Non-pigmented ciliary epithelial cell (primary cell): ENCODE measurements around the gene IL17A.
"Not testable (repeated sequence)": the region's sequence is repeated elsewhere in the genome, so short reads cannot be mapped to it uniquely, and the experiment has no call there.

Source experiments
- DNase-seq: peaks from one replicate; pipeline ENCODE4 v3.0.0-alpha.2; 2010; ENCODE audit warnings: low read depth

Gene IL17A

DNA sequence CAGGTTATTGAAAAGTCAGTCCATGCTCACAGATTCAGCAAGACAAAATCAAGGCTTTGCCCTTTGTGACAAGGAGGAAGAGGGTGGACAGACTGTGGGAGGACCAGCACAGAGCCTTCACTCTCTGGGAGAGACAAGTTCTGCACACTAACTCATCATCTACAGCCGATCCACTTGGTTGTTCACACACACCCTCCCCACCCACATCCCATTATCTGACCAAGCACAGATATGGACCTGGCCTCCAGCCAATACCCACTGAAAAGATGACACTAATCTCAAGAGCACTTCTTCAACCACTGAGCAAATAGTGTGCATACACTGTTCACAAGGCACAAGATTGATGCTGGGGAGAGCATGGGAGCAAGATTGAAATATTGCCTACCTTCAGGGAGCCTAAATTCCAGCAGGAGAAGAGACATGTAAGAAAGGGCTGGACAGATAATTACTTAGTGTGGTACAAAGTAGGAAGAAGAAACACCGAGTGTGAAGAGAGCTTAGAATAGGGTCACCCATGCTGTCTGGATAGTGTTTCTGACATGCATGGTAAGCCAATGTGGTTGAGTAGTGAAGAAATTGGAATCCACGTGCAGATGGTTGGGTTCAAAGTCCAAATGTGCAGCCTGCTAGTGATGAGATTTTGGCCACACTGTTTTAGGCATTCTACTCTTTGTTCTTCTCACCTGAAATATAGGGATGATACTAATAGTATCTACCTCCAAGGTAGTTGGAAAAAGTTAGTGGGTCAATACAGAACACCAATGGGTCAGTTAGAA is 21.7 kb upstream of the IL17A start:
- no peak for DNase-seq

DNA sequence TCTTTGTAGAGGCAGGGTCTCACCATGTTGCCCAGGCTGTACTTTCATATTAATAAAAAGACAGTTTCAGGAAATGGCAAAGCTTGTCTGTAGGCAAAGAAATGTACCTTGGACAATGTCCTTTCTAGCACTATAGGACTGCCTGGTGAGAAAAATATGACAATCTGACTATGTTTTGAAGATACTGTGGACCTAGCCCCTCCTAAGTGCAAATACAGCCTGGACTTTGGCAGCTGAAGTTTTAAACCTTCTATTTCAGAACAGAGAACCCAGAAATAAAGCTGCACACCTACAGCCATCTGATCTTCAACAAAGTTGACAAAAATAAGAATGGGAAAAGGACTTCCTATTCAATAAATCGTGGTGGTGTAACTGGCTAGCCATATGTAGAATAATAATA is 18.9 kb upstream of the IL17A start:
- no peak for DNase-seq

DNA sequence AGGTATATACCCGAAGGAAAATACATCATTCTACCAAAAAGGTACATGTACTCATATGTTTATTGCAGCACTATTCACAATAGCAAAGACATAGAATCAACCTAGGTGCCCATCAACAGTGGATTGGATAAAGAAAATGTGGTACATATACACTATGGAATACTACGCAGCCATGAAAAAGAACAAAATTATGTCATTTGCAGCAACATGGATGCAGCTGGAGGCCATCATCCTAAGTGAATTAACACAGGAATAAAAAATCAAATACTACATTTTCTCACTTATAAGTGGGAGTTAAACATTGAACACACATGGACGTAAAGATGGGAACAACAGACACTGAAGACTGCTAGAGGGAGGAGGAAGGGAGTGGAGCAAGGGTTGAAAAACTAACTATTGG is 17.8 kb upstream of the IL17A start:
- DNase-seq, result not testable (repeated sequence)

DNA sequence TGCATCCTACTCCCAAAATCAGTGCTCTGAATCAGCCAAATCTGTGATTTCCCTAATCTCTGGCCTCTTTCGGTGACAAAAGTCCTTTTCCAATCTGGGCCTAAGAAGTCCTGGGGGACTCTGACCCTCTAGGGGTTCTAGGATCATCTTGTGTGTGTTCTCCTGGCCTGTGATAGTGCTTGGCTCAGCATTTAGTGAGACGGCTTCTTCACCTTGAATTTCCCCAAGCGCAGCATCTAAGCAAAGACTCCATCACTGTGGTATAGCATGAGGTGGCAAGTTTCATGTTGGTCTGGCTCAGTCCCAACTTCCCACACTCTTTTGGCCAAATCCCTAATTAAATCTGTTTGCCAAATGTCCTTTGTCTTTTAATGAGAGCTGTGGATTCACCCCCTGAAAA is 12.1 kb upstream of the IL17A start:
- no peak for DNase-seq

DNA sequence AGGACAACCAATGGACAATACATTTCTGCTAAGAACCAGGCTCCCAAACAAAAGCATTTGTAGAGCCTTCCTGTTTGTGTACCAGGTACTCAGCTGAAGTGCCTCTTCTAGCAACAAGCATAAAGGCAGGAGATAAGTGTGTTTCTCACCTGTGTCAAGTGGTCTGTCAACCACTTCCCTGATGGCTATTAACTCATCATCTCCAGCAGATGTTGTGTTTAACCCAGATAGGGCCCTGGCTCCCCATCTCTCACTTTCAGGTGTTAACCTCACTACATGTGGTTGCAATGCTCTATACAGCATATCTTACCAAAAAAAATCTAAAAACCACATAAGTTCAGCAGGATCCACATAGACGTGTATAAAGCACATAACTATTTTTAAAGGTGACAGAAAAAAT is 9.6 kb upstream of the IL17A start:
- DNase-seq, result no peak

DNA sequence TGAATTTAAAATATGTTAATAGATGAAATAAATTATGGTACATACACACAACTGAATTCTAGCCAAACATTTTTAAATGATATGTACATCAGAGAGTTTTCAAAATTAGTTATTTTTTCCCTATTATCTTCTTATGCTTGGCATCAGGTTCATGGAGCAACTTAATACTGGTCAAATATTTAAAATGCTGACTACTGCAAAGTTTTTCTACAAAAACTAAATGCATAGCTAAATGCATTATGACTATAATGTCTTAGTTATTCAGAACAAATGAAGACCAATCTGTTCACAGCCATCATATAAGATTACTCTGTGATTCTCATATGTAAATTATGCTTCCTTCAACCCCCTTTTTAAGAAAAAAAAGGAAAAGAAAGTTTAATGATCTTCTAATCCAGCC is 8.2 kb upstream of the IL17A start:
- DNase-seq, result no peak

DNA sequence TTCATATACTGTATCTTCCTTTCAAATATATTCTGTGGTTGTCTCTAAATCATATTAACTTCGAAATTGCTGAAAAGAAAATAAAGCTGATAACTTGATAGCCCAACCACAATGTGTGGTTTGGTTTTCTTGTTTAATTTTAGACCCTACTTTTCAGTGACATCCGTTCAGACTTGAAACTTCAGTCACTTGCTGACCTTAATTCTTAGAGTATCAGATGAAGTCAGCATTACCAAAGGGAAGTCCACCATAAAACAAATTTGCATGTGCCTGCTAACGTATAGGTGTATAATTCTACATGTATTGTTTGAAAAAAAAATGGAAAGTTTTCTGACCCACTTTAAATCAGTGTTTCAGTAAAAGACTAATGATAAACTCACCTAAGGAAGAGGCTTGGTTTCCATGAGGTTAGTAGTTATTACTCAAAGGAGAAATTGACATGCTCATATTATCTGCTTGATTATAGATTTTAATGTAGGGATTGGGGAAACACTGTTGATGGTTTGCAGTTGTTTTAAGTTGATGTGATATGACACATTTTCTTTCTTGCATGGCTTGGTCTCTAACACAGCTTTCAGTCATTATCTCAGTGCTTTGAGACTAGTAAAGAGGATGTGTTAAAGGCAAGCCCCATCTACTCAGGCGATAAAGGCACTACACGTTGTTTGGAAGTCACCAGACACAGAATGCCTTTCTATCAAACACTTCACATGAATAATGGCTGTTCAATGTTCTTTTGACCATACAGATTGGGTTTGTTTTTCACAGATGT is 5.2 kb upstream of the IL17A start:
- DNase-seq, result no peak

DNA sequence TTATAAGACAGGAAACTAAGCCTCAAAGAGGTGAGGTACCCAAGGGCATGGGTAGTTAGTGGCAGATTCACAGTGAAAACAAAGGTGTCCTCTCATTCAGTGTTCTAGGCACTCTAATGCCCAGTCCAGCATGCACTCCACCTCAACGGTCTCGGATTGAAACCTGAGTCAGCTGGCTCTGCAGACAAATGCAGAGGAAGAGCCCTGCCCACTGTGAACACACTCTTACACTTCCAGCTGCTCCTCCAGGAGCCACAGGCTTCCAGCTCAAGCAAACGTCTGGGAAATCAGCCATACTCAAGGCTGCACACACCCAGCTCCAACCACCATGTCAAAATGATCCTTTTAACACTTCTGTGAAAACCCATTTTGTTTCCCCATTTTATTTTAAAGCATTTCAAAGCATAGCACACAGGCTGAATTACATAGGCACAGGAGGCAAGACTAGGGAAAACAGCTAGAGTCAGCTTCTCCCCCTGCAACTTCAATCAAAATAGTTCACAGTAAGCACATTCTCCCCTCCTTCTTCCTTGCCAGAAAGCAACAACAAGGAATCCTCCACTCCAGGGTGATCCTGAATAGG is 3.0 kb upstream of the IL17A start:
- DNase-seq, result no peak

DNA sequence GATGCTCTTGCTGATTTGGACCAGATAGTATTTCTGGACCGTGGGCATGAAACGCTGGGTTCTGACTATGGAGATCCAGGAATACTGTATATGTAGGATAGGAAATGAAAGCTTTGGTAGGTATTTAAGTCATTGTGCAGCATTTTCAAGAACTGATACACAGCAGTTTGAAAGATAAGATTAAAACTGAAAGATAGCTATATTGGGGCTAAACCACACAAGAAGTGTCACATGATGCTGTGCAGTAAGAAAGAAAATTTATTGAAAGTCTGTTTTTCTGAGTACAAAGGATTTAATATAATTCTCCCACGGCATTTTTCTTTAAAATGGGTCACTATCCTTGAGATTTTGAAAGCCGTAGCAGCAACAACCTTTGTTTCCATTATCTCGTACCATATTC is 305 bp downstream of the IL17A start:
- DNase-seq, result no peak

DNA sequence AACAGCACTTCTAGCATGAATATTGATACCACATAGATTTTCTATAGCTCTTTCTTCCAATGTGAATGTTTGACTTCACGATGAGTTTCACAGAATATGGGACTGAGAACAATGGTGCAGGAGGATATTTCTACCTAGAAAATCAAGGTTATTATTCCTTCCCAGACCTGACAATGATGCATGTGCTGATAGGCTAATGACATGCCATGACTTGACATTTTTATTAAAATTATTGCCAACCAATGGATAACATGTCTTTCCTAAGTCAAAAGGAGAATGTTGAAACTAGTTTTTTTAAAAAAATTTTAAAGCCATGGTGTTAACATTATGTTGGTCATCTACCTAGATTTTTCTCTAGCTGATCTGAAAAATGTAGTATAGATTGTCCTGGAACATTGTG is 923 bp downstream of the IL17A start:
- no peak for DNase-seq

DNA sequence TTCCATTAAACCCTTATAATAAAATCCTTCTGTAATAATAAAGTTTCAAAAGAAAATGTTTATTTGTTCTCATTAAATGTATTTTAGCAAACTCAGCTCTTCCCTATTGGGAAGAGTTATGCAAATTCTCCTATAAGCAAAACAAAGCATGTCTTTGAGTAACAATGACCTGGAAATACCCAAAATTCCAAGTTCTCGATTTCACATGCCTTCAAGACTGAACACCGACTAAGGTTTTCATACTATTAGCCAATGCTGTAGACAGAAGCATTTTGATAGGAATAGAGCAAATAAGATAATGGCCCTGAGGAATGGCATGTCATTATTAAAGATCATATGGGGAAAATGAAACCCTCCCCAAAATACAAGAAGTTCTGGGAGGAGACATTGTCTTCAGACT is 3.8 kb downstream of the IL17A start:
- DNase-seq, result no peak

DNA sequence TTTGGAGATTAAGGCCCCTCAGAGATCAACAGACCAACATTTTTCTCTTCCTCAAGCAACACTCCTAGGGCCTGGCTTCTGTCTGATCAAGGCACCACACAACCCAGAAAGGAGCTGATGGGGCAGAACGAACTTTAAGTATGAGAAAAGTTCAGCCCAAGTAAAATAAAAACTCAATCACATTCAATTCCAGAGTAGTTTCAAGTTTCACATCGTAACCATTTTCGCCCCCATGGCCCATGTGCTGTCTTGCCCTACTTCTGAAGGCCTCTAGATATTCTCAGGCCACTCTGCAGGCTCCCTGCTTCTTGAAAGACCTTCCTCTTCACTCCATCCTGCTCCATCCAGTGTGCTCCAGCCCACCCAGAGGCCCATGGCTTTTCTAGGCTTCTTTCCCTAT is 4.2 kb downstream of the IL17A start:
- DNase-seq, result no peak

DNA sequence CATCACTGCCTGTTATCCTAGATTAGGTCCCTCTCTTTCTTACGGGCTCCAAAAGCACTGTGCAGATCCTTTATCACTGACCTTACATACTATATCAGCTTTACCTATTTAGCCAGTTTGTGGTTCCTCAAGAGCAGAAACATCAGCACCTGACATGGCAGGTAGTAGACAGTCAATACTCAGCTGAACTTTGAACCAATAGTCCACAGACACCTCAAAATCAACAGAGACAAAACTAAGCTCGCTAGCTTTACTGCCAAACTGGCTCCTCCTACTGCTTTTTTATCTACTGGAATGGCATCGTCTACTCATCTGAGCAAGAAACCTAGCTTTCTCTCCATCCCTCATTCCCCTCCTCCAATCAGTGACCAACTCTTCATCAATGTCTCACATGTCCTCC is 5.6 kb downstream of the IL17A start:
- DNase-seq, result no peak

DNA sequence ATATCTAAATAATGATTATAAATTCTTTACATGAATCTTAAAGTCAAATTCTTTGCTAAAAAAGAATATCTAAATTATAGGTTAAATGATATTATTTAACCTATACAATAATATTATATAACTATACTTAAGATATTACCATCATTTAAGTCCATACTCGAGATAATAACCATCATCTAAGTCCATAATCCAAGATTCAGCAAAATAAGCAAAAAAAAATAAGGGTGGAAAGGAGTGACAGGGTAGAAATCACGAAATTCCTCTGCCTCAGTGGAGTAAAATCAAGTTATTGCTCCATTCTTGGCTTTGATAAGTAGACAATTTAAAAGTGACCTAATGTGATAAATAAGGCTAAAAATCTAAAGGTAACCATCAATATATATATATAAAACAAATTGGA is 9.7 kb downstream of the IL17A start:
- DNase-seq, result no peak

DNA sequence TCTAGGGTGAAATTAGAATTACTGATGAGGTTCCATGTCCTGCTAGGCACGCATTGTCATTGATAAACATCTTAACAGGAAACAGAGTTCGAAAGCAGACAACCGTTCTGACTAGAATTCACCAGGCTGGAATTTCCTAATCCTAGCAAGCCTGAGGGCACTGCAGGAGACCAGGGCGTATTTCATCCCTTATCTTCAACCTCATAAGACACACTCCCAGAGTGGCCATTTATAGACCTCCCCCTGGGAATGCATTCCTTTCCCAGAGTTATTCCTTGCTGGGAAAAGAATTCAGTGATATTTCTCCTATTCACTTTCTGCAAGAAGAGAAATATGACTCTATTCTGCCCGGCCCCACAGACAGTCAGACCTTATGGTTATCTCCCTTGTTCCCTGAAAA is 13.9 kb downstream of the IL17A start:
- not testable (repeated sequence) for DNase-seq

DNA sequence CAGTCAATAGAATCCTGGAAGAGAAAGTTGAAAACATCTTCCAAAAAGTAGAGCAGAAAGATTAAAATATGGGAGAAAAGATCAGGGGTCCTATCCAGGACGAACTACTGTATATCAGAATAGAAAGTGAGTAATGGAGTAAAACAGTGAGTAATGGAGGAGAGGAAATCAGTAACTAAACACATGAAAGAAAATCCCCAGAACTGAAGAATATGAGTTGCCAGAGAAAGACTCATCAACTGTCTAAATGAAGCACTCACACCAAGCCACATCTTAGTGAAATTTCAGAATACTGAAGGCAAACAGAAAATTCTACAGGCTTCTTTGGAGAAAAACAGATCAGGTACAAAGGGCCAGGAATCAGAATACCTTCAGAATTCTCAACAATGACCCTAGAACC is 14.9 kb downstream of the IL17A start:
- no peak for DNase-seq

DNA sequence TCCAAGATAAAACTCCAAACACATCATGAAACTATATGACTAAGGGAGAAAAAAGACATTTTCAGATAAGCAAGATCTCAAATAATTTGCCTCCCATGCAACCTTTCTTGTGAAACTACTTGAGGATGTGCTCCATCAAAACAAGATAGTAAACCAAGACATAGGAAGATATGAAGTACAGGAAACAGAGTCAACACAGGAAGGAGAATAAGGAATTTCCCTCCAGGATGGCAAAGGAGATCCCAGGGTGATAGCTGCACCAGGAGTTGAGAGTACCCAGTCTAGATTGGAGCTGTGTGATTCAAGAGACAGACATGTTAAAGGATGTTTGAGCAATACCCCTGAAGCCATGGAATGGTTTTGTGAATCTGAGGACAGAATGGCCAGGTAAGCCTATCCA is 15.3 kb downstream of the IL17A start:
- no peak for DNase-seq

DNA sequence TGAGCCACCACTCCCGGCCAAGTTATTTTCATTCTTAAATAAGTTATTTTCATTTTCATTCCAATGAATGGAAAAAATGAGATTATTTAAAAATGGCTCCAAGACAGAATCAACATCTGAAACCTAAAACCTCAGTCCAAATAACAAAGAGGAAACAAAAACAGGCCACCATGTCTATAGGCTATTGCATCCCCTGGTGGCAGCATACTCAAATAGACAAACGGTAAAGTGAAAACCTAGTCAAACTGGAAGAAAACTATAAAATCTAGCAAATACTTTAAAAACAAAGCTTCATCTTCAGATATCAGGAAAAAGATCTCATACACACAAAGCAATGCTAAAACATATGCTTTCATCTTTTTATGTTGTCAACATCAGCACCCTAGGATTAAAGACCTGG is 20.9 kb downstream of the IL17A start:
- no peak for DNase-seq

DNA sequence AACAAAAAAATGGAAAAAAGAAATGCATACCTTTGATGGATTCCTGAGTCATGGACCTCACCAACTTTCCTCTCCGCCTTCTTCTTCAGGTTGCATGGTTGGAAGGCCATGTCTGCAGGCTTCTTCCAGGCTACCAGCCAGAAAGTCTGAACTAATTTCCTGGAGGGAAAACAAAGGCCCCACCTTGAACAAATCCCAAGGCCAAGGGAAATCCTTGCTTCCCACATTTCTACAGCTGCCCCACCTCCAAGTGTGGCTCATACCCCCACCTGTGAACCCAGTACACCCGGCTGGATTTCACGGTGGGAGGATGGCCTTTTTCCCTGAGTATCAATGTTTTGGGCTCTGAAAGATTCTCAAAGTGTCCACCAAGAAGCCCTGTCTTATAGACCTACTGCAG is 22.4 kb downstream of the IL17A start:
- DNase-seq, result no peak

DNA sequence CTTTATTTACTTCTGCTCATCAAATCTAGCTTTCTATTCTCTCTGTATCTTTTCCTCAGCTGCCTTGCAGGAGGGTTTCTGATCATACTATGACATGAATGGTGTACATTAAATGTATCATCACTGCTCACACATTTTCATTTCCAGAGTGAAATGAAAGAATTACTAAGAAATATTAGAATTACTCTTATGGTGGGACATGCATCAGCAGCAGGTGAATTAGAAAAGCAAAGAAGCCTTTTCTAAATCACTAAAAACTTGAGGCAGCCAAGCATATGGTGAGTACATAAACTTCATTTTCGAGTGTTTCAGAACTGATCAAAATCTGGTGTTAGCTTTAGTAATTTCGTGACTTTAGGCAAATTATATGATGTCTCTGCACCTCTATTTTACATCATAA is 23.6 kb downstream of the IL17A start:
- DNase-seq, result no peak

DNA sequence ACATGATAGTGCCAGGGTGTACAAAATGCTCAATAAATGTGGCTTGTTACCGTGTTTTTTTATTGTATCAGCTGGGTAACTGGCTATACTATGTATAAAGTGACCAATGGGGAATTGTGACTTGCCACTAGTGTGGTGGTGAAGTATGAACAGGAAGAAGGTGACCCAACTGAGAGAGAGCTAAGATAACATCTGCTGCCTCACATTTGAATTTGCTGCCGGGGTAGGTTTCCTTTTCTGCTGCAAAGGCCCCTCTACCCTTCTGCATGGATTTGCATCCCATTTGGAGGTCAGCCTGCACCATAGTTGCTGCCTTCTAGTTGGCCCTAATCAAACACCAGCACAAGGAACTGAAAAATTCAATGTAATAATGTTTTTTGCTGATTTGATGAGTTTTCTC is 24.1 kb downstream of the IL17A start:
- DNase-seq, result no peak

DNA sequence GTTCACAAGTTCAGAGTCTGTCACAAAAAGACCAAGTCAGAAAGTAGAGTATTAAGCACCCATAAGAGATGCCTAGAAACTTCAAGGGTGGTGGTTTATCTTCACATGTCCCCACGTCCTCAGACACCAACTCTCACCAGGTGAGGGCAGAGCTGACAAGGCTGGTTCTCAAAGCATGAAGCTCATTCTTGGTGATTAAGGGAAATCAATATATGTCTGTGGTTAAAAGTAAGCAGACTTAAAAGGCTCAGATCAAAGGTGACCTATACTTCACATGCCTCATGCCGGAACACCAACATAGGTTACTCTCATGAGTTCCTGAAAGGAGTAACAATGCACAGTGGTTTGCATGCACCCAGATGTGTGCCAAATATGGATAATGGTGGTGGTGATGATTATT is 27.0 kb downstream of the IL17A start:
- DNase-seq, result no peak

DNA sequence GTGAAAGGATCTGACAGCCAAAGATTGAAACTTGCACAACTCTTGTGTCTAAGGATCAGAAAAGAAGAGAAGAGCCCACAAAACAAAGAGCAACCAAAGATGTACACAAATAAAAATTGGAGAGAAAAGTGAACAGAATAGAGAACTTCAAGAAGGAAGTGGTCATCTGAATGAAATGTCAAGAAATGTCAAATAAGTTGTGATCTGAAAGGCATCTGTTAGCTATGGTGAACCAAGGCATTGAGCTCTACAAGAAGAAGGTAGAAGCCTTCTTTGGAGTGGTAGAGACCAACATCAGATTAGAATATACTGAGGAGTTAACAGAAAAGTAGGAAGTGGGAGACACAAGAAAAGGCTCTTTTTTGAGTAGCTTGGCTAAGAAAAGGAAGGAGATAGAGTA is 29.6 kb downstream of the IL17A start:
- no peak for DNase-seq
